Measurements from ENCODE around the gene FGF21. TPM values are rescaled to one million over a fixed set of nuclear protein-coding genes. Genes with fewer than 3 reads are reported as not detected.

FGF21 gene
- total and polyA plus RNA-seq, 10 of the 15 experiments (the other 5 are each of a cell fraction or from before 2014, with no cell fraction given), result not detected

GRCh38 chr19:48757089-48757675 is 1.9 kb downstream of the FGF21 start:
- intact Hi-C loops (cut with micrococcal nuclease; ENCODE audit: unreplicated experiment), result no loop called here
- no peak overlapping the region for H3K4me3 ChIP-seq
- no peak overlapping the region for H2AFZ ChIP-seq (ENCODE audit: control insufficient read depth, low read depth, low read length)
- H3K9ac ChIP-seq (ENCODE audit: control insufficient read depth, insufficient read depth, low read length), result no peak overlapping the region
- POLR2A ChIA-PET, result no interaction called here
- ATAC-seq (no peak), FAIRE-seq (no peak), DNase-seq (ENCODE audit: low read depth, low spot score) (no peak)
- RAD21 ChIA-PET (ENCODE audit: unreplicated experiment), result no interaction called here
- BruUV-seq (replicated peaks), result no TSS peak
- TF ChIP-seq NFYA (IDR thresholded peaks at IDR 0.05; ENCODE audit: borderline replicate concordance, low read depth, low read length), result no peak
- TF ChIP-seq YY1 (IDR thresholded peaks at IDR 0.05; ENCODE audit: low read depth, low read length), result no peak
- no peak for TF ChIP-seq NFIC (IDR thresholded peaks at IDR 0.05; ENCODE audit: low read depth, low read length)
- TF ChIP-seq ATF7 (IDR thresholded peaks at IDR 0.05; ENCODE audit: low read depth), result no peak
- TF ChIP-seq BCLAF1 (IDR thresholded peaks at IDR 0.05), result no peak
- no peak for TF ChIP-seq RBBP5 (conservative IDR thresholded peaks at IDR 0.05)
- no peak for TF ChIP-seq PAX5 (IDR thresholded peaks at IDR 0.05; ENCODE audit: borderline replicate concordance, low read depth, low read length)
- no peak for TF ChIP-seq MAX (IDR thresholded peaks at IDR 0.05; ENCODE audit: low read depth, low read length)
- no peak for TF ChIP-seq CBX5 (IDR thresholded peaks at IDR 0.05; ENCODE audit: low read depth)
- no peak for TF ChIP-seq ELK1 (IDR thresholded peaks at IDR 0.05; ENCODE audit: low read depth, low read length)
- TF ChIP-seq NRF1 (conservative IDR thresholded peaks at IDR 0.05; ENCODE audit: low read depth, low read length), result no peak
- 35% methylated on average over 11 of the region's 12 CpGs for WGBS (ENCODE audit: insufficient coverage, insufficient replicate concordance, low lambda C conversion rate, missing lambda C conversion rate)
- CTCF ChIA-PET, result no interaction called here
- H3K4me1 ChIP-seq (ENCODE audit: control insufficient read depth, insufficient read depth, low read length), result no peaks in the 10 kb centered on the region
- in situ Hi-C loops (cut with MboI), result no loop called here
- H3K79me2 ChIP-seq (ENCODE audit: control insufficient read depth, insufficient read depth, low read length), result no peaks in the 10 kb centered on the region
- H3K27ac ChIP-seq (ENCODE audit: control insufficient read depth, insufficient read depth), result no peak overlapping the region
- SMC1A ChIA-PET (ENCODE audit: uncharacterized antibody, unreplicated experiment), result no interaction called here
- H3K27me3 ChIP-seq (replicated peaks in 1 of 2; ENCODE audit: control insufficient read depth in 2 of 2, insufficient read depth in 2 of 2, low read length in 1 of 2), result peaks cover 2 to 6% of the 10 kb centered on the region in 2 experiments; a peak in 3 of 4 replicates
- no peaks in the 10 kb centered on the region for H4K20me1 ChIP-seq (ENCODE audit: control insufficient read depth, insufficient read depth)
- no peaks in the 10 kb centered on the region for H3K9me3 ChIP-seq (replicated peaks; ENCODE audit: control insufficient read depth, insufficient read depth, low read length)
- H3K36me3 ChIP-seq (ENCODE audit: control insufficient read depth in 2 of 2, insufficient read depth in 2 of 2, low read length in 1 of 2), result no peaks in the 10 kb centered on the region
- H3K4me2 ChIP-seq (ENCODE audit: control insufficient read depth, insufficient read depth), result no peak overlapping the region

Data from GM12878 (cell line).